Rectal smooth muscle tissue (tissue), 1 donor: Measurements from ENCODE around the gene SLC49A4.

Experiments used
- H3K27ac ChIP-seq: one replicate; pipeline ENCODE4 v1.7.0; 2013; ENCODE audit warnings: low read depth, low read length, inconsistent platforms
- H3K27me3 ChIP-seq: one replicate; pipeline ENCODE4 v1.7.0; 2013; ENCODE audit warnings: low read length; ENCODE audit not compliant: control insufficient read depth, insufficient read depth
- H3K36me3 ChIP-seq: one replicate; pipeline ENCODE4 v1.7.0; 2013; ENCODE audit warnings: low read length; ENCODE audit not compliant: control insufficient read depth, insufficient read depth
- H3K4me1 ChIP-seq: one replicate; pipeline ENCODE4 v1.7.0; 2013; ENCODE audit warnings: low read length; ENCODE audit not compliant: control insufficient read depth, insufficient read depth
- H3K4me3 ChIP-seq: one replicate; pipeline ENCODE4 v1.7.0; 2013; ENCODE audit warnings: low read length
- H3K9ac ChIP-seq: one replicate; pipeline ENCODE4 v1.7.0; 2013; ENCODE audit warnings: low read length

Gene SLC49A4

GRCh38 chr3:122770521-122771202, 24.2 kb upstream of the SLC49A4 start:
- Histone ChIP-seq H3K36me3 (no peaks in the 10 kb centered on the region), H3K4me3 (no peak overlapping the region), H3K4me1 (no peaks in the 10 kb centered on the region), H3K9ac (no peak overlapping the region), H3K27me3 (no peaks in the 10 kb centered on the region), H3K27ac (no peak overlapping the region)

GRCh38 chr3:122772827-122773226, 22.0 kb upstream of the SLC49A4 start:
- Histone ChIP-seq H3K27me3 (no peaks in the 10 kb centered on the region), H3K9ac (no peak overlapping the region), H3K4me1 (no peaks in the 10 kb centered on the region), H3K27ac (no peak overlapping the region), H3K36me3 (no peaks in the 10 kb centered on the region), H3K4me3 (no peak overlapping the region)

GRCh38 chr3:122773944-122774509, 20.8 kb upstream of the SLC49A4 start:
- H3K27me3 ChIP-seq, result no peaks in the 10 kb centered on the region
- no peak overlapping the region for H3K9ac ChIP-seq
- no peaks in the 10 kb centered on the region for H3K36me3 ChIP-seq
- no peaks in the 10 kb centered on the region for H3K4me1 ChIP-seq
- no peak overlapping the region for H3K27ac ChIP-seq
- no peak overlapping the region for H3K4me3 ChIP-seq

- Histone ChIP-seq H3K4me1 (no peaks in the 10 kb centered on the region), H3K9ac (no peak overlapping the region), H3K27me3 (no peaks in the 10 kb centered on the region), H3K36me3 (no peaks in the 10 kb centered on the region), H3K27ac (no peak overlapping the region), H3K4me3 (no peak overlapping the region)
Measured at GRCh38 chr3:122774564-122774963, 20.3 kb upstream of the SLC49A4 start.

GRCh38 chr3:122776675-122777468, 18.0 kb upstream of the SLC49A4 start:
- Histone ChIP-seq H3K36me3 (no peaks in the 10 kb centered on the region), H3K27me3 (no peaks in the 10 kb centered on the region), H3K9ac (no peak overlapping the region), H3K27ac (no peak overlapping the region), H3K4me1 (no peaks in the 10 kb centered on the region), H3K4me3 (no peak overlapping the region)

- Histone ChIP-seq H3K36me3 (no peaks in the 10 kb centered on the region), H3K4me3 (no peak overlapping the region), H3K27me3 (no peaks in the 10 kb centered on the region), H3K27ac (no peak overlapping the region), H3K4me1 (no peaks in the 10 kb centered on the region), H3K9ac (no peak overlapping the region)
Measured at GRCh38 chr3:122777563-122777962, 17.3 kb upstream of the SLC49A4 start.

GRCh38 chr3:122782804-122783203, 12.1 kb upstream of the SLC49A4 start:
- no peaks in the 10 kb centered on the region for H3K27me3 ChIP-seq
- no peak overlapping the region for H3K4me3 ChIP-seq
- no peaks in the 10 kb centered on the region for H3K4me1 ChIP-seq
- H3K36me3 ChIP-seq, result no peaks in the 10 kb centered on the region
- H3K27ac ChIP-seq, result no peak overlapping the region
- no peak overlapping the region for H3K9ac ChIP-seq

- Histone ChIP-seq H3K9ac (no peak overlapping the region), H3K4me3 (no peak overlapping the region), H3K27me3 (no peaks in the 10 kb centered on the region), H3K4me1 (no peaks in the 10 kb centered on the region), H3K27ac (no peak overlapping the region), H3K36me3 (no peaks in the 10 kb centered on the region)
Measured at GRCh38 chr3:122784436-122784835, 10.4 kb upstream of the SLC49A4 start.

- Histone ChIP-seq H3K4me1 (no peaks in the 10 kb centered on the region), H3K9ac (no peak overlapping the region), H3K27ac (no peak overlapping the region), H3K36me3 (no peaks in the 10 kb centered on the region), H3K4me3 (no peak overlapping the region), H3K27me3 (no peaks in the 10 kb centered on the region)
Measured at GRCh38 chr3:122785231-122785630, 9.6 kb upstream of the SLC49A4 start.

- Histone ChIP-seq H3K4me1 (no peaks in the 10 kb centered on the region), H3K27ac (no peak overlapping the region), H3K36me3 (no peaks in the 10 kb centered on the region), H3K27me3 (no peaks in the 10 kb centered on the region), H3K4me3 (no peak overlapping the region), H3K9ac (no peak overlapping the region)
Measured at GRCh38 chr3:122786066-122786465, 8.8 kb upstream of the SLC49A4 start.

- Histone ChIP-seq H3K36me3 (no peaks in the 10 kb centered on the region), H3K9ac (no peak overlapping the region), H3K27ac (no peak overlapping the region), H3K4me1 (no peaks in the 10 kb centered on the region), H3K4me3 (no peak overlapping the region), H3K27me3 (no peaks in the 10 kb centered on the region)
Measured at GRCh38 chr3:122787872-122788271, 7.0 kb upstream of the SLC49A4 start.

GRCh38 chr3:122789585-122790273, 5.1 kb upstream of the SLC49A4 start:
- H3K27me3 ChIP-seq, result no peaks in the 10 kb centered on the region
- no peak overlapping the region for H3K9ac ChIP-seq
- H3K4me1 ChIP-seq, result no peaks in the 10 kb centered on the region
- H3K4me3 ChIP-seq, result no peak overlapping the region
- H3K27ac ChIP-seq, result no peak overlapping the region
- H3K36me3 ChIP-seq, result no peaks in the 10 kb centered on the region
